Tibial artery (tissue), 4 donors: ENCODE measurements around the gene CARD14.

ENCODE experiments used
- DNase-seq, 2 donors: peaks; one replicate each; pipeline ENCODE4 v3.0.0-alpha.2; 2019
- H3K27ac ChIP-seq, 2 donors: fragments of 200-600 bp; sonication (generic) in 1 of 2; 1 replicate in 1 of 2; 2 replicates in 1 of 2; pipeline ENCODE4 v1.5.1; 2018 to 2019; ENCODE audit warnings: mild to moderate bottlenecking in 1 of 2
- H3K27me3 ChIP-seq, 2 donors: fragments of 200-600 bp; sonication (generic) in 1 of 2; one replicate each; pipeline versions ENCODE4 v1.5.1 to v1.6.0; 2016 to 2019
- H3K36me3 ChIP-seq, 3 donors: fragments of 200-600 bp; sonication (generic) in 2 of 3; one replicate each; pipeline ENCODE4 v1.5.1; 2016 to 2019; ENCODE audit warnings: mild to moderate bottlenecking in 2 of 3
- H3K4me1 ChIP-seq, 4 donors: fragments of 200-600 bp; sonication (generic) in 2 of 4; 1 replicate in 3 of 4; 2 replicates in 1 of 4; pipeline ENCODE4 v1.5.1; 2016 to 2019
- H3K4me3 ChIP-seq, 2 donors: fragments of 200-600 bp; sonication (generic) in 1 of 2; 1 replicate in 1 of 2; 2 replicates in 1 of 2; pipeline ENCODE4 v1.5.1; 2018 to 2019; ENCODE audit warnings: mild to moderate bottlenecking in 2 of 2
- H3K9me3 ChIP-seq, 3 donors: fragments of 200-600 bp; sonication (generic) in 1 of 3; one replicate each; pipeline ENCODE4 v1.5.1; 2016 to 2019
- intact Hi-C: fragments of 100-400 bp; cut with DNase I; formaldehyde crosslinking; loops from one replicate; pipeline ENCODE4 v1.15.0; 2023; ENCODE audit warnings: low total_unique reads
- TF ChIP-seq, protein P1 (sequence below), 2 experiments: fragments of 200-600 bp in 1 of 2; fragments of 450-650 bp in 1 of 2; IDR thresholded peaks; one replicate each; pipeline ENCODE4 v1.5.1; 2017 to 2019; ENCODE audit warnings: antibody characterized with exemption in 2 of 2, mild to moderate bottlenecking in 1 of 2, moderate library complexity in 1 of 2

Gene CARD14

DNA sequence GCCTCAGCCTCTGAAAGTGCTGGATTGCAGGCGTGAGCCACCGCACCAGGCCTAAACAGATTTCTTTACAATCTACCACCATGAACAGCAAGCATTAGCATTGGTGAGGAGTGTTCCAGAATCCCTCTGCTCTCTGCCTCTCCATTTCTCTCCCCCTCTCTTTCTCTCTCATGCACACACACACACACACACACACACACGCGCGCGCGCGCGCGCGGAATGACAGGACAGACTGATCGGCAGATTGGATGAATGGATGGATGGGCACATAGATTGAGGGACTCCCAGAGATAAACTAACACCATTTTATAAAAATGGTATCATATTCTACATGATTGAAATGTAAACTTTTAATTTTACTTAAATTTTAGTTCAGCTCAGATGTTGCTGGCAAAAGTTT, 3.3 kb downstream of the CARD14 start:
- Histone ChIP-seq H3K9me3 (no peaks in the 10 kb centered on the region), H3K27me3 (peaks cover 0 to 19% of the 10 kb centered on the region in 2 donors), H3K36me3 (no peaks in the 10 kb centered on the region), H3K27ac (no peak overlapping the region), H3K4me1 (no peaks in the 10 kb centered on the region), H3K4me3 (no peak overlapping the region)
- TF ChIP-seq, protein P1, sequence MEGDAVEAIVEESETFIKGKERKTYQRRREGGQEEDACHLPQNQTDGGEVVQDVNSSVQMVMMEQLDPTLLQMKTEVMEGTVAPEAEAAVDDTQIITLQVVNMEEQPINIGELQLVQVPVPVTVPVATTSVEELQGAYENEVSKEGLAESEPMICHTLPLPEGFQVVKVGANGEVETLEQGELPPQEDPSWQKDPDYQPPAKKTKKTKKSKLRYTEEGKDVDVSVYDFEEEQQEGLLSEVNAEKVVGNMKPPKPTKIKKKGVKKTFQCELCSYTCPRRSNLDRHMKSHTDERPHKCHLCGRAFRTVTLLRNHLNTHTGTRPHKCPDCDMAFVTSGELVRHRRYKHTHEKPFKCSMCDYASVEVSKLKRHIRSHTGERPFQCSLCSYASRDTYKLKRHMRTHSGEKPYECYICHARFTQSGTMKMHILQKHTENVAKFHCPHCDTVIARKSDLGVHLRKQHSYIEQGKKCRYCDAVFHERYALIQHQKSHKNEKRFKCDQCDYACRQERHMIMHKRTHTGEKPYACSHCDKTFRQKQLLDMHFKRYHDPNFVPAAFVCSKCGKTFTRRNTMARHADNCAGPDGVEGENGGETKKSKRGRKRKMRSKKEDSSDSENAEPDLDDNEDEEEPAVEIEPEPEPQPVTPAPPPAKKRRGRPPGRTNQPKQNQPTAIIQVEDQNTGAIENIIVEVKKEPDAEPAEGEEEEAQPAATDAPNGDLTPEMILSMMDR (IDR thresholded peaks at IDR 0.05), result no peak
- no peak for DNase-seq
- intact Hi-C loops, result no loop called here

- TF ChIP-seq, protein P1 (IDR thresholded peaks at IDR 0.05), result no peak
- Histone ChIP-seq H3K36me3 (no peaks in the 10 kb centered on the region), H3K4me1 (no peaks in the 10 kb centered on the region), H3K9me3 (no peaks in the 10 kb centered on the region), H3K4me3 (no peak overlapping the region), H3K27ac (no peak overlapping the region), H3K27me3 (peaks cover 0 to 21% of the 10 kb centered on the region in 2 donors)
- intact Hi-C loops, result no loop called here
- DNase-seq, result no peak
These were observed 4.1 kb downstream of the CARD14 start for GRCh38 chr17:80173916-80174315.

- H3K9me3 ChIP-seq, result no peaks in the 10 kb centered on the region
- no peak for DNase-seq
- TF ChIP-seq, protein P1 (IDR thresholded peaks at IDR 0.05), result no peak
These were observed 6.9 kb downstream of the CARD14 start for GRCh38 chr17:80176757-80177156.

GRCh38 chr17:80177986-80178595, 8.3 kb downstream of the CARD14 start:
- intact Hi-C loops, result no loop called here
- H3K36me3 ChIP-seq, result no peaks in the 10 kb centered on the region
- H3K27me3 ChIP-seq, result peaks cover 0 to 45% of the 10 kb centered on the region in 2 donors
- H3K27ac ChIP-seq, result no peak overlapping the region
- H3K9me3 ChIP-seq, result no peaks in the 10 kb centered on the region
- no peak overlapping the region for H3K4me3 ChIP-seq
- TF ChIP-seq, protein P1 (IDR thresholded peaks at IDR 0.05), result no peak
- DNase-seq, result no peak
- H3K4me1 ChIP-seq, result no peaks in the 10 kb centered on the region

More at GRCh38 chr17:80176757-80177156, 6.9 kb downstream of the CARD14 start:
- intact Hi-C loops, result no loop called here
- Histone ChIP-seq H3K4me1 (no peaks in the 10 kb centered on the region), H3K36me3 (no peaks in the 10 kb centered on the region), H3K27me3 (peaks cover 0 to 32% of the 10 kb centered on the region in 2 donors), H3K4me3 (no peak overlapping the region), H3K27ac (no peak overlapping the region)

- Histone ChIP-seq H3K27me3 (peaks cover 0 to 57% of the 10 kb centered on the region in 2 donors), H3K27ac (no peak overlapping the region), H3K4me1 (no peaks in the 10 kb centered on the region), H3K36me3 (no peaks in the 10 kb centered on the region), H3K4me3 (no peak overlapping the region), H3K9me3 (no peaks in the 10 kb centered on the region)
- TF ChIP-seq, protein P1 (IDR thresholded peaks at IDR 0.05), result no peak
- intact Hi-C loops, result no loop called here
- no peak for DNase-seq
These were observed 10.4 kb downstream of the CARD14 start for GRCh38 chr17:80180192-80180591.

DNA sequence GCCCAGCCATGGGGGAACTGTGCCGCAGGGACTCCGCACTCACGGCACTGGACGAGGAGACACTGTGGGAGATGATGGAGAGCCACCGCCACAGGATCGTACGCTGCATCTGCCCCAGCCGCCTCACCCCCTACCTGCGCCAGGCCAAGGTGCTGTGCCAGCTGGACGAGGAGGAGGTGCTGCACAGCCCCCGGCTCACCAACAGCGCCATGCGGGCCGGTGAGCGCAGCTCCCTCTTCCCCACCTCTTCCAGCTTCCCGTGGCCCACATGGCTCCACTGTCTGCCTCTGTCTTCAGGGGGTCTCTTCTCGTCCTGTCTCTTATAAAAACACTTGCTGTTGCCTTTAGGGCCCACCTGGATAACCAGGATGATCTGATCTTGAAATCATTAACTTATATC, 11.6 kb downstream of the CARD14 start:
- Histone ChIP-seq H3K4me3 (no peak overlapping the region), H3K36me3 (no peaks in the 10 kb centered on the region), H3K9me3 (no peaks in the 10 kb centered on the region), H3K27ac (no peak overlapping the region), H3K27me3 (peaks cover 0 to 51% of the 10 kb centered on the region in 2 donors), H3K4me1 (no peaks in the 10 kb centered on the region)
- DNase-seq, result no peak
- TF ChIP-seq, protein P1 (IDR thresholded peaks at IDR 0.05), result no peak
- intact Hi-C loops, result no loop called here
